ENCODE measurements around the gene TPK1. TPM values are rescaled to one million over a fixed set of nuclear protein-coding genes. Genes with fewer than 3 reads are reported as not detected.

TPK1 gene
- total RNA-seq, 1 donor from 2014 or later, result 14.5 TPM

- H3K9me3 ChIP-seq (ENCODE audit: low read depth), result no peaks in the 10 kb centered on the region
- no peak overlapping the region for H3K4me3 ChIP-seq
- H3K4me1 ChIP-seq, result peaks cover under 1% of the 10 kb centered on the region
- no peak overlapping the region for H3K27ac ChIP-seq
- H3F3A ChIP-seq (ENCODE audit: low read depth), result no peaks in the 10 kb centered on the region
- Mint-ChIP-seq H3K27ac (no peak overlapping the region), H3K27me3 (ENCODE audit: insufficient read depth, low read depth) (no peaks in the 10 kb centered on the region), H3K4me3 (no peak overlapping the region), H3K36me3 (no peaks in the 10 kb centered on the region), H3K9me3 (peaks cover 8% of the 10 kb centered on the region), H3K4me1 (no peaks in the 10 kb centered on the region)
- H3K4me2 ChIP-seq, result no peak overlapping the region
- H2AFZ ChIP-seq (replicated peaks), result no peak overlapping the region
- H3K79me2 ChIP-seq (ENCODE audit: low read depth), result no peaks in the 10 kb centered on the region
- DNase-seq (ENCODE audit: low spot score), result no peak
- H3K36me3 ChIP-seq, result no peaks in the 10 kb centered on the region
- H4K20me1 ChIP-seq (ENCODE audit: low read depth), result no peaks in the 10 kb centered on the region
- H3K27me3 ChIP-seq, result no peaks in the 10 kb centered on the region
- TF ChIP-seq EZH2 (IDR thresholded peaks at IDR 0.05), result no peak
- no peak for TF ChIP-seq CTCF (IDR thresholded peaks at IDR 0.05)
- no peak for TF ChIP-seq EZH2phosphoT487 (IDR thresholded peaks at IDR 0.05)
- no peak overlapping the region for H3K9ac ChIP-seq
These were observed 327.2 kb downstream of the TPK1 start for GRCh38 chr7:144508702-144509101.

- peak; percentile 65 for DNase-seq (ENCODE audit: low spot score)
- H3F3A ChIP-seq (ENCODE audit: low read depth), result no peaks in the 10 kb centered on the region
- peak overlapping the region; percentile 9 for H3K4me2 ChIP-seq
- no peaks in the 10 kb centered on the region for H3K79me2 ChIP-seq (ENCODE audit: low read depth)
- peaks cover 8% of the 10 kb centered on the region for H3K4me1 ChIP-seq
- H2AFZ ChIP-seq (replicated peaks), result no peak overlapping the region
- H3K4me3 ChIP-seq, result no peak overlapping the region
- H3K27me3 Mint-ChIP-seq (ENCODE audit: insufficient read depth, low read depth), result no peaks in the 10 kb centered on the region
- H3K27ac ChIP-seq, result no peak overlapping the region
- H3K9ac ChIP-seq, result no peak overlapping the region
- H3K36me3 Mint-ChIP-seq, result no peaks in the 10 kb centered on the region
- peaks cover 3% of the 10 kb centered on the region for H3K4me1 Mint-ChIP-seq
- TF ChIP-seq EZH2phosphoT487 (IDR thresholded peaks at IDR 0.05) (no peak), CTCF (IDR thresholded peaks at IDR 0.05) (no peak)
- no peaks in the 10 kb centered on the region for H3K9me3 ChIP-seq (ENCODE audit: low read depth)
- H4K20me1 ChIP-seq (ENCODE audit: low read depth), result no peaks in the 10 kb centered on the region
- H3K27ac Mint-ChIP-seq, result no peak overlapping the region
- H3K27me3 ChIP-seq, result no peaks in the 10 kb centered on the region
- H3K36me3 ChIP-seq, result no peaks in the 10 kb centered on the region
- no peak overlapping the region for H3K4me3 Mint-ChIP-seq
- peaks cover 8% of the 10 kb centered on the region for H3K9me3 Mint-ChIP-seq
These were observed 332.6 kb downstream of the TPK1 start for GRCh38 chr7:144503215-144503614.

- Histone ChIP-seq H3K4me3 (no peak overlapping the region), H3K27me3 (no peaks in the 10 kb centered on the region), H3K36me3 (no peaks in the 10 kb centered on the region), H3F3A (ENCODE audit: low read depth) (no peaks in the 10 kb centered on the region), H4K20me1 (ENCODE audit: low read depth) (no peaks in the 10 kb centered on the region), H3K79me2 (ENCODE audit: low read depth) (no peaks in the 10 kb centered on the region), H3K27ac (no peak overlapping the region), H3K9me3 (ENCODE audit: low read depth) (no peaks in the 10 kb centered on the region), H2AFZ (replicated peaks) (no peak overlapping the region), H3K4me2 (no peak overlapping the region), H3K9ac (no peak overlapping the region), H3K4me1 (peaks cover 8% of the 10 kb centered on the region)
- H3K27ac Mint-ChIP-seq, result no peak overlapping the region
- H3K9me3 Mint-ChIP-seq, result peaks cover 2% of the 10 kb centered on the region
- no peak overlapping the region for H3K4me3 Mint-ChIP-seq
- DNase-seq (ENCODE audit: low spot score), result no peak
- no peak for TF ChIP-seq EZH2phosphoT487 (IDR thresholded peaks at IDR 0.05)
- TF ChIP-seq CTCF (IDR thresholded peaks at IDR 0.05), result no peak
- no peak for TF ChIP-seq EZH2 (IDR thresholded peaks at IDR 0.05)
- H3K27me3 Mint-ChIP-seq (ENCODE audit: insufficient read depth, low read depth), result peaks cover 3% of the 10 kb centered on the region
- peaks cover 3% of the 10 kb centered on the region for H3K4me1 Mint-ChIP-seq
- no peaks in the 10 kb centered on the region for H3K36me3 Mint-ChIP-seq
These were observed 335.6 kb downstream of the TPK1 start for GRCh38 chr7:144500225-144500624.

All from neural progenitor cell (in vitro differentiated cells).